ENCODE results near the gene EPHA2.

GRCh38 chr1:16117936-16118335, 37.9 kb downstream of the EPHA2 start:
- TF ChIP-seq CTCF (IDR thresholded peaks at IDR 0.05; ENCODE audit: borderline replicate concordance, extremely low read depth, low read length, poor library complexity, severe bottlenecking) (no peak), EZH2 (IDR thresholded peaks at IDR 0.05; ENCODE audit: borderline replicate concordance, low read depth, low read length, severe bottlenecking) (no peak)

Data from DND-41 (cell line).